Bone marrow (tissue), 2 donors: ENCODE results near the gene GPS2.

Source experiments
- DNase-seq, 2 donors: peaks; one replicate each; lab custom pipeline; 2025; lab: John Stamatoyannopoulos, UW

GPS2 gene

GRCh38 chr17:7317161-7317803 is 2.1 kb upstream of the GPS2 start:
- no peak for DNase-seq

- no peak for DNase-seq
Observed at GRCh38 chr17:7315570-7316235, 543 bp upstream of the GPS2 start.

GRCh38 chr17:7313890-7314718 is 1.1 kb downstream of the GPS2 start:
- DNase-seq = no peak

- no peak for DNase-seq
Observed at GRCh38 chr17:7313088-7313889, 1.9 kb downstream of the GPS2 start.

GRCh38 chr17:7312432-7313087 is 2.6 kb downstream of the GPS2 start:
- no peak for DNase-seq

- DNase-seq = no peak
Observed at GRCh38 chr17:7311110-7311705, 4.0 kb downstream of the GPS2 start.

- DNase-seq = no peak
Observed at GRCh38 chr17:7309628-7310027, 5.5 kb downstream of the GPS2 start.

GRCh38 chr17:7308625-7309433 is 6.3 kb downstream of the GPS2 start:
- peak; percentile 62 to 88 for DNase-seq

GRCh38 chr17:7307686-7308624 is 7.2 kb downstream of the GPS2 start:
- DNase-seq = no peak

GRCh38 chr17:7306911-7307685 is 8.1 kb downstream of the GPS2 start, which contains the start of gene EIF5A:
Gene EIF5A, plus strand, starts transcription at chr17:7307628. Its CDS starts 2,008 bp downstream, at chr17:7309636.
- peak; percentile 99 to 100 for DNase-seq

- no peak for DNase-seq
Observed at GRCh38 chr17:7304179-7304578, 11.0 kb downstream of the GPS2 start.

GRCh38 chr17:7296189-7296861 is 18.8 kb downstream of the GPS2 start:
- DNase-seq = peak; percentile 27 to 56

GRCh38 chr17:7295230-7296180 is 19.7 kb downstream of the GPS2 start:
- DNase-seq = no peak

- DNase-seq = no peak
Observed at GRCh38 chr17:7294614-7295153, 20.5 kb downstream of the GPS2 start, which contains the start of gene YBX2. Gene YBX2, minus strand, starts transcription at chr17:7294639. Its CDS starts 139 bp downstream, at chr17:7294500.

- no peak for DNase-seq
Observed at GRCh38 chr17:7293816-7294613, 21.1 kb downstream of the GPS2 start.
